HCEC 1CT (cell line): ENCODE measurements around the gene TSSK6.
"Not testable (repeated sequence)": the region's sequence is repeated elsewhere in the genome, so short reads cannot be mapped to it uniquely, and the experiment has no call there.

ENCODE experiments used
- DNase-seq: peaks from one replicate; pipeline ENCODE4 v3.0.0-alpha.2; 2017

TSSK6 gene

DNA sequence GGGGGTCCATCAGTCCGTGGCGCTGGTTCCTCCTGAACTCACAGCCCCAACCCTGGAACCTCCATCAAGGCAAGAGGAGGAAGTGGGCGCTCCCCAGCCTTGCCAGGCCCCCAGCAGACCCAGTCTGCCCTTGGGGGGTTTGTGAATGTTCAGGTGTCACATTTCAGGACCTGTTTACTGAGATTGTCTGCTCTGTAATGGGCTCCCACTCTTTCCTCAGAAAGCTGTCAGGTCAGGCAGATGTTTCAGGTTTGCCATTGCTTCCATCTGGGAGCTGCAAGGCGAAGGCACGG, 29.4 kb downstream of the TSSK6 start:
- DNase-seq: no peak

DNA sequence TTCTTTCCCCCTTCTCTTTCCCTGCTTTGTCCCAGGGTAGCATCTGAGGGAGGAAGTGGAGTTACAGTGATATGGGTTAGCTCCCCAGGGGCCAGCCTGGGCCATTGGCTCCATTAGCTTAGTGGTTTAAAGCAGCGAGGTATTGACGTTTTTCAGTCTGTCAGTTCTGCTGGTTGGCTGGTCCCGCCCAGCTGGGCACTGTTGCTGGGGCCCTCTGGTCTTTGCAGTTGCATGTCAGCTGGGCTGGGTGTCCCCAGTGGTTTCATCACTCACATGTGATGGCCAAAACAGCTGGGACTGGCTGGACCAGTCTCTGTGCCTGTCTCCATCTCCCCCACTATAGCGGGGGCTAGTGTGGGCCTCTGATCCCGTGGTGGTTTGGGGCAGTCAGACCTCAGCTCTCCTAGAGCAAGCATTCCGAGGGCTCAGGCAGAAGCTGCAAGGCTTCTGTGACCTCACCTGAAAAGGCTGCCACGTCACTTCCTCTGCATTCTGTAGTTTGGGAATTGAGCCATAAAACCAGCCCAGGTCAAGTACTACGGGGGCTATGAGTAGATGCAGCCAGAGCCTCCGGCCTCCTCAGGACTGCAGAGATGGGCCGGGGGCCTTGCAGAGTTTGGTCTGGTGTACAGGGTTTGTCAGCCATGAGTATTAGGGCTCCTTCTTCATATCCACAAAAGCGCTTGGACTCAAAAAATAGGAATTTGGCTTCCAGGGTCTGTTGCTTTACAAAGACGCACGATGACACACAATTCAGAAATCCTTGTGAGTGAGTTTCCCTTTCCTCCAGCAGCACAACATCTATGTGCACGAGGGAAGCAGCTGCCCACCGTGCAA, 30.0 kb downstream of the TSSK6 start:
- DNase-seq: no peak

DNA sequence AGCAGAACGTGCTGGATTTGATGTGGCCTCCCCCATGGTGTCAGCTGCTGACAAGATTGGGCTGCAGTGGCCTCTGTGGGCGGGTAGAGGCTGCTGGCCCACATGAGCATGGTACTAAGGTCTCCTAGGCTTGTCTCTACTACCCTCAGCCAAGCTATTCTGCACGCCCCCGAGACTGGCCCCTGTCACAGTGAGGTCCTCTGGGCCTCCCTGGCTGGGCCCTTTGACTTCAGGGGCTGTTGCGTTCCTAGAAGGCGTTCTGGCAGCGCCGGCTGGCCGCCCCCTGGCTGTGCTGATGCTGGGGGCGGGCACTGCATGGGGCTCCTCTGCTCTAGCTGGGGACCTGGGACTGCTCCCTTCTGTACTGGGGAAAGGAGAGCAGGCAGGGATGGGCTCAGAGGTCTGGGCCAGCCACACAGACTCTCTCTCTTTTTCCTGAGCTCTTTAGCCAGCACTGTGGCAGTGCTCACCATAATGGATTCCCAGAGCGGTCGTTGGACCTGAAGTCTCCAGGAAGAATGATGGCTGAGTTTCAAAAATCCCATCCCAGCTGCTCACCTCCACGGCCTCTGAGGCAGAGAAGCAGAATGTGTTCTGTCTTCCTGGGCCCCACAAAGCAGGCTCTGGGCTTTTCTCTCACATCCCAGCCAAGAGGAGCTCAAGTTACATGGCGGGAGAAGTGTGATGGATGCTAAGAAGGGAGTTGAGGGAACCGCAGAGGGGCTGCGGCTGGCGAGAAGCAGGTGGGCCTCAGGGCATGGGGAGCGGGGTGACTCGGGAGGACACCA, 32.3 kb downstream of the TSSK6 start:
- no peak for DNase-seq

DNA sequence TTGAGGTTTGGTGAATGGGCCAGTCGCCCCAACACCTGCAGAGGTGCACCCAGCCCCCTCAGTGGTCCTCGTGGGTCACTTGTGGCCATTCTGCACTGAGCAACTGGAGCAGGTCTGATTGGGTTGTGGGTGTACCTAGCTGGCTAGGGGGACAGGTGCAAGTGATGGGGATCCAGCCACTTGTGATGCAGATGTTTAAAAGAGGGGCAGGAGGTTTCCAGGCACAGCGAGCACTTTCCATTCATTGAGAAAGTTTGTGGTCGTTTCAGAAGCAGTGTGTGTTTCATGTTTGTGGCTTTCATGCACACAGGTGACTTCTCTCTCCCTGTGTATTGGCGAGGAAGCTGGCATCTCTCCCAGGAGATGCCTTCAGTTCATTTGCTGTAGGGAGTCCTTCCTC, 34.7 kb downstream of the TSSK6 start:
- DNase-seq: no peak

DNA sequence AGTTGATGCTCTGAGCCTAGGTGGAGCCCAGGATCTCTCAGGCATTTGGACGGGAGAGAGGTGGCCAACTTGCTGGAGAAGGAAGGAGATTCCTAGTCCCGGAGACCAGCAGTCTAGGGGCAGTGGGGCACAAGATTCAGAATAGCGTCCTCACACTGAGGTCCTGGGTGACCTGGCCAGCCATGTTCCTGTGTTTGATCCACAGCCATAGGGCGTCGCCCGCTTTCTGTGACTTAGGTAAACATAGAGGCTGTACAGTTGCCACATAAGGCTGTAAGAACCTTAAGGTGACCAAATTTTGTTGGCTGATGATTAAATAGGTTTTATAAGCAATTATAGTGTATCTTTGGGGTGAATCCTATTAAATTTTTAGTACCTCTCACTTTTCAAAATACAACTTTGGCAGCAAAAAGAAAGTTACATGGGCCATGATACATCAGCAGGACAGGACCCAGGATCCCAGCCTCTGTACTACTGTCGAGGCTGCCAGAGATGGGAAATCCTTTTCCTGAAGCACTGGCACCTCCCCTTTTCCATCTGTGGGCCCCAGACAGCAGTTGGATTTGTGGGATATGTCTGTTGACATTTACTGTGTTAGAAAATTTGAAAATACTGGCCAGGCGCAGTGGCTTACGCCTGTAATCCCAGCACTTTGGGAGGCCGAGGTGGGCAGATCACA, 37.5 kb downstream of the TSSK6 start:
- no peak for DNase-seq

DNA sequence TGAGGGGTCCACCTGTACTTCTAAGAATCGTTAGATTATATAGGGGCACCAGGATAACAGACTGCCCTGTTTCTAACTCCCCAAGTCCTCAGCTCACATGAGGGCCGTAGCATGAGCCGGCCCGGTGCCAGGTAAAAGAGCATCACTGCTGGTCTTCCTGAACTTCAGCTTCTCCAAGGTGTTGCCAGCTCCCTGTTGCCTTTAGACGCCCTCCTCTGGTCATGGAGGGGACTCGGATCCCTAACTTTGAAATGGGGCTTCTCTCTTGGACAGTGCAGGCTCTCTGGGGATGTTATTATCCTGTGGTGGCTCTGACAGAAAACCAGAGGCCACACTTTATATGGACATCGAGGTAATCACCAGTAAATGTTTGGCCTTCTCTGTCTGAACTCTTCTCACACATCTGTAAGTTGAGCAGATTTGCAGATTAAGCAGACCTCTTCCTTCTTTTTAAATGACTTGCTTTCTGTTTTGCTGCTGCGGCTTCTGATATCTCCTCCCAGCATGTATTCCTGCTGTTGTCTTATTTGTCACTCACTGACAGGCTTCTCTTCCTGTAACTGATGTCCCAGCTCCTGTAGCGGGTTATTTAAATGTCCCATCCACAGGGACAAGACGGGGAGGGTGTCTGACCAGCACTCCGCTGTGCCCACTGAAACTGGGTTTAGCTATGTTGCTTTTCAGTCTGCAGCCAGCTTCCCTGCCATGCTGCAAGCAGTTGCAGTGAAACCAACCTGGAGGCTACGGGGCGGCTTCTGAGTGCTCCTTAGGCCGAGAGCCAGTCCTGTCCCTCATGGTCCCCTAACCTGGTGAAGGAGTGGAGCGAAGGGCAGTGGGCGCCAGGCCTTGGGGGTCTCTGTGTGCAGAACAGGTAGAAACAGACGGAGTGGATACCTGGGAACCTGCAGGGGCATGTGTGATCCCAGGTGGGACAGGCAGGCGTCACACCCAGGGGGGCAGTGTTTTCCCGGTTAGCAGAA, 39.2 kb downstream of the TSSK6 start:
- no peak for DNase-seq

DNA sequence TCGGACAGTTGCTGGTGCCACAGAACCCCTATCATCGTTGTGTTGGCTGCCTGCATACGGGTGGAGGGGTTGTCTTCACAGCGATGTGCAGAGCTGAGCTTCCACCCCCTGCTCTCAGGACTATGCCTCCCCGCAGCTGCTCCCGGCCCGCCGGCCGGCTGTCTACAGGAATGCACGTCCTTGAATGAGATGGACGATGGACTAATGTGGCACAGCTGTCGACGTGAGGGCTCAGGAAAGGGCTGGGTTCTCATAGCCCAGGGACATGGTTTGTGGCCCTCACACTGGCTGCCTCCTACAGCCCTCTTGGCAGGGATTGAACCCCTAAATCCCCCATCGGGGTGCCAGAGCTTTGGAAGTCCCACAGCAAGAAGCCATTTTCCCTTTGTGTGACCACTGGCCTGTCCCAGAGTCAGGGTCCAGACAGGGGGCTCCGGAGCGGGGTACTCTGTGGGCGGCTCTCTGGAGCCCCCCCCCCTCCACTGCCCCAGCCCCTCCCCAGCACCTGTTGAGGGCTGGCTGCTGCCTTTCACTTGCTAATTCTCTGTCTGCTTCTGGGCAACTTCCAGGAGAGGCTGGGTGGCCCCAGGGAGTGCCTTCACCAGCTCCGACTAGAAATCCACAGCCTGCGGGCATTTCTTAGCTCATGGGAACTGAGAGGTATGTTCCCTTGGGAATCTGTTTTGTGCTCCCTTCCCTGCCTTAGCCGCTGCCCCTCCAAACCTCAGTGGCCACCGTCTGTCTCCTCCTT, 40.2 kb downstream of the TSSK6 start:
- DNase-seq: no peak

DNA sequence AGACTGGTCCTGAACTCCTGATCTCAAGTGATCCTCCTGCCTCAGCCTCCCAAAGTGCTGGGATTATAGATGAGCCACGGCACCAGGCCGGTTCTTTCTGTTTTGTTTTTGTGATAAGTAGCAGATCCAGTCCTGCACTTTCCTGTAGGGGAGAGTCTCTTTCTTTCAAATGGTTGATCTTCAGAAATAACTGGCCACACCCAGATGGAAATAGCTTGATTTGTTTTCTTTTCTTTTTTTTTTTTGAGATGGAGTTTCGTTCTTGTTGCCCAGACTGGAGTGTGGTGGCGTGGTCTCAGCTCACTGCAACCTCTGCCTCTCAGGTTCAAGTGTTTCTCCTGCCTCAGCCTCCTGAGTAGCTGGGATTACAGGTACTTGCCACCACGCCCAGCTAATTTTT, 43.2 kb downstream of the TSSK6 start:
- not testable (repeated sequence) for DNase-seq

DNA sequence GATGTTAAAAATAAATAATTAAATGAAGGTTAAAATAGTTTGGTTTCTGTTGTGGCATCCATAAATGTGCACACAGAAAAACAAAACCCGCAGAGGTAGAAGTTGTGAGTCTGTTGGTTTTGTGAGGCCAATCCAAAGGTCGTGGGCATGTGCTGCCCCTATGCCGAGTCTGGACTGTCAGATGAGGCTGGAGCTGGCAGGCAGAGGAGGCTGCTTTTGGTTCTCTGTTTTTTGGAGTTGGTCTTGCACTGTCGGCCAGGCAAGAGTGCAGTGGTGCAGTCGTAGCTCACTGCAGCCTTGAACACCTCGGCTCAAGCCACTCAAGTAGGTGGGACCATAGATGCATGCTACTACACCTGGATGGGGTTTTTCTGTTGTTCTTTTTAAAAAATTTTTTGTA, 43.7 kb downstream of the TSSK6 start:
- no peak for DNase-seq

DNA sequence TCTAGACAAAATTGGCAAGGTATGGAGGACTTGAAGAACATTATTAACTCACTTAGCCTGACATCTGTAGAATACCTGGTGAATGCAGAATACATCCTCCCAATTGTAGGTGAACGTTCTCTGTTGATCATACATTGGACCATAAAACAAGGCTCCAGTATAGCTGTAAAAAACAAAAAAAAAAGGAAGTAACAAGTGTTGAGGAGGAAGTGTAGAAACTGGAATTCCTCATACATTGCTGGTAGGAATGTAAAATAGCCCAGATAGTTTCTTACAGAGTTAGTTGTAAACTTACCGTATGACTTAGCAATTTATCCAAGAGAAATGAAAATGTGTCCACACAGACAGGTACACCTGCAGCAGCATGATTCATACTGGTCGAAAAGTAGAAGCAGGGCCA, 44.8 kb downstream of the TSSK6 start:
- DNase-seq: no peak

DNA sequence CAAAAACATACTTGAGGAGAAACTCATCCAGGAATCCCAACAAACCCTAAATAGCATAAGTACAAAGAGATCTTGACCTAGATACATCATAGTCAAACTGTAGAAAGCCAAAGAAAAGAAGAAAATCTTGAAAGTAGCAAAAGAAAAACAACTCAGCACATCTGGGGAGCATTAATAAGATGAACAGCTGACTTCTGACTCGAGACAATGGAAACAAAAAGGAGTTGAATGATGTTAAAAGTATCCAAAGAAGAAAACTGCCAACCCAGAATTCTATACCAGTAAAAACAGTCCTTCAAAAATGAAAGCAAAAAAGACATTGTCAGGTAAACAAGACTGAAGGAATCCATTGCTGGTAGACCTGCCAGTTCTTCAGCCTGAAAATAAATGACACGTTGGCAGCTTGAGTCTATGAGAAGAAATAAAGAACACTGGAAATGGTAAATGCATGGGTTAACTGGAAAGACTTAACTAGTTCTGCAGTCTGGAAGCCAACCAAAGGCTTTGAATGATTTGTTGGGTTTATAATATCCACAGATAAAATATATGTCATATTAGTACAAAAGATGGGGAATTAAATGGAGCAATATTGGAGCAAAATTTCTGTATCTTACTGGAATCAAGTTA, 46.8 kb downstream of the TSSK6 start:
- peak; percentile 17 for DNase-seq

DNA sequence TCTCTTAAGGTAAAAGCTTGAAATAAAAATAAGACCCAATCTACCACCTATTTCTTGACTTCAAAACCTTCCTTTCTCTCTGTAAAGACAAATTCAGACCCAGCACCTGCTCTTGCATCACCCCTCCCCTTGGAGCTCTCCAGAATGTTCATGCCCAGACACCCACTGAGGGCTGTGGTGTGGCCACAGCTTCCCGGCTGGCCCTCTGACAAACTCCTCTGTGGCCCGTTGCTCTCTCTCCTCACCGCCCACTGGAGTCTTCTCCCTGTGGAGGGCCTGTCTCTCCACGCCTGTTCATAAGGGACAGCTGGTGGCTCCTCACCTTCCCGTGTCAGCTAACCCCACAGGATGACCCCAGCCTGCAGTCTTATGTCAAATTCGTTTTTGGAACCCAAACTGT, 49.1 kb downstream of the TSSK6 start:
- DNase-seq: no peak

DNA sequence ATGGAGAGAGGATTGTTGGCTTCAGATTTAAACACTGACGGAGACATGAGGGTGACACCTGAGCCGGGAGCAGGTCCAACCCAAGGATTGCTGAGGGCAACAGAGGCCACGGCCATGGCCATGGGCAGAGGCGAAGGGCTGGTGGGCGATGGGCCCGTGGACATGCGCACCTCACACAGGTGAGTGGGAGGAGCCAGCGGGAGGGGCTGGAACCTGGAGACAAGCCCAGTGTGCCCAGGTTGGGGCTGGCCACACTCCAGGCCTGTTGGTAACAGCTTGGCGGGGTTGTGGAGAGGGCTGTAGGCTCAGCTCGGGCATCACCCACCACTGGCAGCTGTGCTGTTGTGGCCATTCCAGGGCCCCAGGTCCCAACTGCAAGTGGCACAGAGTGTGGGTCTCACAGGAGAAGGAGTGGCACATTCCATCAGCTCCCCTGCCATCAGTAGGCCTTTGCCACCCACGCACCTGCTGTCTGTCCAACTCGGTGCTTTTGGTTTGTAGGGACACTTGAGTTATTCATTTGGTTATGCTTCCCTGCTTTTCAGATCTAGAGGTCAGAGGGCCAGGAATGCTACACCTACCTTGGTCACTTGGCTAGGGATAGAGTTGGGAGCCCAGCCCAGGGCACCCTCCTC, 49.8 kb downstream of the TSSK6 start:
- DNase-seq: no peak

DNA sequence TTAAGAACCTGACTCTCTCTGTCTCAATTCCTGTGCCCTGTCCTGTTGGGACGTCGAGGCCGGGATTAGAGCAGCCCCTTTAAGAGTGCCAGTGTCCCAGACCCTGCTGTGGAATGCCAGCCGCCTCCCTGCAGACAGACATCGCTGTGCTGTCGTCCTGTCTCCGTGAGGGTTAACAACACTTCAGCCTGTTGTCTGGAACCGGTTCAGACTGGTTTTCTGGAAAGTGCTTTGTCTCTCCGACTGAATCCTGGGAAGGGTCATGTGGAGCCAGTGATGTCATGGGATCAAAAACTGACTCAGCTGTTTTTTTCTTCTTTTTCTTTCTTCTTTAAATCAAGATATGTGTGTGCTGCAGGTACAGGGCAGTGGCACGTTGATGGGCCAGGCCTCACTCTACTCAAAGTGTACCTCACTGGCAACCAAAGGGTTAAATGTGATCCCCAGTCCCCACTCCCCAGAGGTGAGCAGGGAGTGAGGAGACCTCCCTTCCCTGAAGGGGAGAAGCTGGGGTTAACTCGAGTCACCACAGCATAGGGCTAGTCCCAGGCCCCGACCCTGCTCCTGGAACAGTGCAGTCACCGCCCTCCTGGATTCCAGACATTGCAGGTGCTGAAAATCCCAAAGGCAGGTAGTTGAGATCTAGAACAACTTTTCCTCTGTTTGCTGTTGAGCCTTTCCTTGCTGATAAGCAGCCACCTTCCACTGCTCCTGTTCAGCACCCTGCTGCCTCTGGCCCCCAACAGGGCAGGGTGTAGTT, 50.8 kb downstream of the TSSK6 start:
- no peak for DNase-seq
